Measurements from ENCODE around the gene FOXF2.

FOXF2 gene

DNA sequence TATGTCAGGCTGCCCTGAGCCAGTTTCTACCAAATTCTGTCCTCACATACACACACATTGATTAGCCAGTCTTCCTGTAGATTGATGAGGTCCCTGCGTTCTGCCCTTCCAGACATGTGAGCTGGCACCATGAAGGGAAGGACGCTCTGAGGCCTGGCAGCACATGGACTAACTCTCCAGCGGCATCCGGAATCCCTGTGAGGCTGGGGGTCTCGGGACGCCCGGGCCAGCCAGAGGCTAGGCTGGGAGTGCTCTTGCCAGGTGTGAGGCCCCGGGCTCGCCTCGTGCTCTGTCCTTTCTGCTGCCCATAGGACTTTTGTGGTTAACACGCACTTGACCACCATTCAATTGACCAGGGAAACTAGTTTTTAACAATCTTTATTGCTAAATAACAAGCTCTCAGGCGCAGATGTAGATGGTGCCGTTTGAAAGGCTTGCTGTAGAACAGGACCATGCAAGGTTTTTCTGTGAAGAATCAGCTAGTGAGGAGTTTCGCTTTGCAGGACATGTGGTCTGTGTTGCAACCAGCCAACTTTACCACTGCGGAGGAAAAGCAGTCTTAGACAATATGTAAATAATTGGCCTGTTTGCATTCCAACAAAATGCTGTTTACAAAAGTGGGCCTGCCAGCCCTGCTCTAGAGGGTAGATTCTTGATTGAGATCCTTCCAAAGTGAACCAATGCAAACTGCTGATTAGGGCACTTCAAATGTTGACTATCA, 29.3 kb downstream of the FOXF2 start:
- Histone ChIP-seq H3K9me3 (ENCODE audit: insufficient read depth, low read depth, low read length) (no peaks in the 10 kb centered on the region; the same call in 1 of the 2 replicates), H3K9me2 (replicated peaks; ENCODE audit: low read depth, low read length) (no peaks in the 10 kb centered on the region), H3K4me3 (ENCODE audit: low read length, poor library complexity, severe bottlenecking) (no peak overlapping the region), H3K36me3 (ENCODE audit: insufficient read depth, low read length) (no peaks in the 10 kb centered on the region), H3K4me2 (ENCODE audit: low read depth, low read length, poor library complexity, severe bottlenecking) (no peak overlapping the region), H3K27me3 (ENCODE audit: insufficient read depth, low read length, poor library complexity, severe bottlenecking) (no peaks in the 10 kb centered on the region), H2AFZ (ENCODE audit: low read length) (no peak overlapping the region), H3F3A (ENCODE audit: low read depth) (no peaks in the 10 kb centered on the region), H3K79me2 (ENCODE audit: insufficient read depth, low read length) (no peaks in the 10 kb centered on the region), H3K4me1 (ENCODE audit: insufficient read depth, low read length, poor library complexity, severe bottlenecking) (no peaks in the 10 kb centered on the region), H3K9ac (ENCODE audit: low read depth, low read length, poor library complexity, severe bottlenecking) (no peak overlapping the region), H4K20me1 (ENCODE audit: insufficient read depth, low read length, poor library complexity, severe bottlenecking) (no peaks in the 10 kb centered on the region)
- no peak for TF ChIP-seq EZH2phosphoT487 (IDR thresholded peaks at IDR 0.05; ENCODE audit: borderline replicate concordance)
- TF ChIP-seq, protein P1, sequence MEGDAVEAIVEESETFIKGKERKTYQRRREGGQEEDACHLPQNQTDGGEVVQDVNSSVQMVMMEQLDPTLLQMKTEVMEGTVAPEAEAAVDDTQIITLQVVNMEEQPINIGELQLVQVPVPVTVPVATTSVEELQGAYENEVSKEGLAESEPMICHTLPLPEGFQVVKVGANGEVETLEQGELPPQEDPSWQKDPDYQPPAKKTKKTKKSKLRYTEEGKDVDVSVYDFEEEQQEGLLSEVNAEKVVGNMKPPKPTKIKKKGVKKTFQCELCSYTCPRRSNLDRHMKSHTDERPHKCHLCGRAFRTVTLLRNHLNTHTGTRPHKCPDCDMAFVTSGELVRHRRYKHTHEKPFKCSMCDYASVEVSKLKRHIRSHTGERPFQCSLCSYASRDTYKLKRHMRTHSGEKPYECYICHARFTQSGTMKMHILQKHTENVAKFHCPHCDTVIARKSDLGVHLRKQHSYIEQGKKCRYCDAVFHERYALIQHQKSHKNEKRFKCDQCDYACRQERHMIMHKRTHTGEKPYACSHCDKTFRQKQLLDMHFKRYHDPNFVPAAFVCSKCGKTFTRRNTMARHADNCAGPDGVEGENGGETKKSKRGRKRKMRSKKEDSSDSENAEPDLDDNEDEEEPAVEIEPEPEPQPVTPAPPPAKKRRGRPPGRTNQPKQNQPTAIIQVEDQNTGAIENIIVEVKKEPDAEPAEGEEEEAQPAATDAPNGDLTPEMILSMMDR (conservative IDR thresholded peaks at IDR 0.05; ENCODE audit: low read length), result no peak

DNA sequence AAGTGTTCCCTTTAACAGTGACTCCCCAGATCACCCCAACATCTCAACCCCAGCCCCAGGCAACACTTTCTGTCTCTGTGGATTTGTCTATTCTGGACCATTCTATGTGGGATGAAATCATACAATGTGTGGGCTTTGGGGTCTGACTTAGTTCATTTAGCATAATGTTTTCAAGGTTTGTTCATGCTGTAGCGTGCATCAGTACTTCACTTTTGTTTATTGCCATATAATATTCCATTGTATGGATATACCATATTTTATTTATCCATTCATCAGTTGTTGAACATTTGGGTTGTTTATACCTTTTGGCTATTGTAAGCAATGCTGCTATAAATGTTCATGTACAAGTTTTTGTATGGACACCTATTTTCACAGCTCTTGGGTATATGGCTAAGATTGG, 31.0 kb downstream of the FOXF2 start:
- H2AFZ ChIP-seq (ENCODE audit: low read length), result no peak overlapping the region
- TF ChIP-seq, protein P1 (conservative IDR thresholded peaks at IDR 0.05; ENCODE audit: low read length), result no peak
- no peak for TF ChIP-seq EZH2phosphoT487 (IDR thresholded peaks at IDR 0.05; ENCODE audit: borderline replicate concordance)

DNA sequence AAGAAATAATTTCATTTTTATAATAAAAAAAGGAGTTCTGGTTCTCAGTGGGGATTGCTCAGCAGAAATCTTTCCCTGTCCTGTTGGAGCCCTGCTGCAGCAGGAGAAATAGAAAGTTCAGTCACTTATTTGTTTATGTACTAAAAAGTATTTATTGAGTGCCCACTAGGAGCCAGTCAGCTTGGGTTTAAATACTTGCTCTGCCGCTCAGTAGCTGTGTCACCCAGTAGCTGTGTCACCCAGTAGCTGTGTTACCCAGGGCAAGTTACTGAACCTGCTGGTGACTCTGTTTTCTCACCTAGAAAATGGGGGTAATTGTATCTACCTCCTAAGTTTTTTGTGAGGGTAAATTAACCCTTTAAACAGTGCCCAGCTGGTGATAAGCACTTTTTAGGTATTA, 32.9 kb downstream of the FOXF2 start:
- Histone ChIP-seq H3K4me1 (ENCODE audit: insufficient read depth, low read length, poor library complexity, severe bottlenecking) (no peaks in the 10 kb centered on the region), H4K20me1 (ENCODE audit: insufficient read depth, low read length, poor library complexity, severe bottlenecking) (no peaks in the 10 kb centered on the region), H3K9ac (ENCODE audit: low read depth, low read length, poor library complexity, severe bottlenecking) (no peak overlapping the region), H3K9me3 (ENCODE audit: insufficient read depth, low read depth, low read length) (no peaks in the 10 kb centered on the region; the same call in 1 of the 2 replicates), H3K79me2 (ENCODE audit: insufficient read depth, low read length) (no peaks in the 10 kb centered on the region), H3K4me2 (ENCODE audit: low read depth, low read length, poor library complexity, severe bottlenecking) (no peak overlapping the region), H3K4me3 (ENCODE audit: low read length, poor library complexity, severe bottlenecking) (no peak overlapping the region), H3K36me3 (ENCODE audit: insufficient read depth, low read length) (no peaks in the 10 kb centered on the region), H3K27me3 (ENCODE audit: insufficient read depth, low read length, poor library complexity, severe bottlenecking) (no peaks in the 10 kb centered on the region), H3F3A (ENCODE audit: low read depth) (no peaks in the 10 kb centered on the region), H3K9me2 (replicated peaks; ENCODE audit: low read depth, low read length) (no peaks in the 10 kb centered on the region), H2AFZ (ENCODE audit: low read length) (no peak overlapping the region)
- no peak for TF ChIP-seq EZH2phosphoT487 (IDR thresholded peaks at IDR 0.05; ENCODE audit: borderline replicate concordance)
- TF ChIP-seq, protein P1 (conservative IDR thresholded peaks at IDR 0.05; ENCODE audit: low read length), result no peak

More for the DNA sequence above, 31.0 kb downstream of the FOXF2 start:
- no peaks in the 10 kb centered on the region for H3K4me1 ChIP-seq (ENCODE audit: insufficient read depth, low read length, poor library complexity, severe bottlenecking)
- H3K9me2 ChIP-seq (replicated peaks; ENCODE audit: low read depth, low read length), result no peaks in the 10 kb centered on the region
- no peaks in the 10 kb centered on the region; the same call in 1 of the 2 replicates for H3K9me3 ChIP-seq (ENCODE audit: insufficient read depth, low read depth, low read length)
- no peaks in the 10 kb centered on the region for H4K20me1 ChIP-seq (ENCODE audit: insufficient read depth, low read length, poor library complexity, severe bottlenecking)
- H3K4me2 ChIP-seq (ENCODE audit: low read depth, low read length, poor library complexity, severe bottlenecking), result no peak overlapping the region
- no peaks in the 10 kb centered on the region for H3K27me3 ChIP-seq (ENCODE audit: insufficient read depth, low read length, poor library complexity, severe bottlenecking)
- no peaks in the 10 kb centered on the region for H3F3A ChIP-seq (ENCODE audit: low read depth)
- H3K4me3 ChIP-seq (ENCODE audit: low read length, poor library complexity, severe bottlenecking), result no peak overlapping the region
- no peaks in the 10 kb centered on the region for H3K79me2 ChIP-seq (ENCODE audit: insufficient read depth, low read length)
- H3K9ac ChIP-seq (ENCODE audit: low read depth, low read length, poor library complexity, severe bottlenecking), result no peak overlapping the region
- H3K36me3 ChIP-seq (ENCODE audit: insufficient read depth, low read length), result no peaks in the 10 kb centered on the region
